GM19328 (cell line): ENCODE data around the gene TMEM229B.
"Not testable (repeated sequence)": the region's sequence is repeated elsewhere in the genome, so short reads cannot be mapped to it uniquely, and the experiment has no call there.

ENCODE experiments used
- ATAC-seq: cut with Tn5 transposase; IDR thresholded peaks from one replicate; pipeline ENCODE4 v1.9.1; 2021; ENCODE audit warnings: mild to moderate bottlenecking, moderate library complexity; ENCODE audit not compliant: unreplicated experiment

TMEM229B gene

DNA sequence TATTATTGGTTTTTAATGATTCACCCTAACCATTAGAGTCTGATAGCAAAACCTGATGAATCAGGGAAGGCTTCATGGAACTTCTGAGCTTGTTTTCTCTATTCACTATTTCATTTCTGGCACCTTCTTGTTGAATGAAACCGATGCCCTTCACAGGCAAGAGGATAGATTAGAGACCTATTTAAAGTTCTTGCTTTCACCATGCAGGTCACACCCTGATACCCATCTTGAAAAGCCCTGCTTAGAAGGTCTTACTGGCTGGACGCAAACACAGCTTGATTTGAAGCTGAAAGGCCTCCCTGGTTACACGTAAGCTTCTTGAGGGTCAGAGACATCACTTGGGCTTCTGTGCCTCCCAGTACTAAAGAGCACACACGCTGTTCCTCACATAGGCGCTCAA lies 29.2 kb downstream of the TMEM229B start:
- ATAC-seq, result no peak

- no peak for ATAC-seq
These were observed 30.7 kb downstream of the TMEM229B start for GRCh38 chr14:67457782-67458181.

DNA sequence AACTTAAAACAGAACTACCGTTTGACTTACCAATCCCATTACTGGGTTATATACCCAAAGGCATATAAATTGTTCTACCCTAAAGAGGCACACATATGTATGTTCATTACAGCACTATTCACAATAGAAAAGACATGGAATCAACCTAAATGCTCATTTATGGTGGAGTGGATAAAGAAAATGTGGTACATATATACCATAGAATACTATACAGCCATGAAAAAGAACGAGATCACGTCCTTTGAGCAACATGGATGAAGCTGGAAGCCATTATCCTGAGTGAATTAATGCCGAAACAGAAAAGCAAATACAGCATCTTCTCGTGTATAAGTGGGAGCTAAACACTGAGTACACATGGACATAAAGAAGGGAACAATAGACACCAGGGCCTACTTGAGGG lies 31.8 kb downstream of the TMEM229B start:
- no peak for ATAC-seq

DNA sequence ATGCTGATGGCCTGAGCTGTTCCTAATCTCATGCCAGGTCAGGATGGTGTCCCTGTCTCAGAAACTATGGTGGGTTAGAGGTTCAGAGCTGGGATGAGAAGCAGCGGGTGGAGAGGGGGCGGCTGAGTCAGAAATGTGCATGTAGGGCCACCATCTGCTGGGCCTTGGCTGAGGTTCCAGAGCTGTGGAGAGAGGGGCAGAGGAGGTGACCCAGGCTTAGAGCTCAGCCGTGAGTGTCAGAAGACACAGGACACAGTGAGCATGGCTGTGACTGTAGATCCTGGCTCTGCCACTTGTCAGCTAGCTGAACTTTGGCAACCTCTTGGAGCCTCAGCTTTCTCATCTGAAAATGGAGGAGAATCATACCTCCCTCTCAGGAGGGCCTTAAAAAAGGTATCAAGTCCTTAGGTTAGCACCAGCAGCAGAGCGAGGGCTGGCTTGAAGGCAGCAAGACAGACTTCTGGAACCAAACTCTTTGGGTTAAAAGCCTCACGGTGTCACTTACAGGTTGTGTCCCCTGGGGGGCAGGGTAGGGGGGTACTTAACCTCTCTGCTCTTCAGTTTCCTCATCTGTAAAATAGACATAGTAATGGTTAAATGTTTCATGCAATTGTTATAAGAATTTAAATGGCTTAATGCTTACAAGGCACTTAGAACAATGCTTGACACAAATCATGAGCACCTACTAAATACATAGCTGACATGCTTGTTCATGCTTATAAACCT lies 34.8 kb downstream of the TMEM229B start:
- ATAC-seq, result no peak

DNA sequence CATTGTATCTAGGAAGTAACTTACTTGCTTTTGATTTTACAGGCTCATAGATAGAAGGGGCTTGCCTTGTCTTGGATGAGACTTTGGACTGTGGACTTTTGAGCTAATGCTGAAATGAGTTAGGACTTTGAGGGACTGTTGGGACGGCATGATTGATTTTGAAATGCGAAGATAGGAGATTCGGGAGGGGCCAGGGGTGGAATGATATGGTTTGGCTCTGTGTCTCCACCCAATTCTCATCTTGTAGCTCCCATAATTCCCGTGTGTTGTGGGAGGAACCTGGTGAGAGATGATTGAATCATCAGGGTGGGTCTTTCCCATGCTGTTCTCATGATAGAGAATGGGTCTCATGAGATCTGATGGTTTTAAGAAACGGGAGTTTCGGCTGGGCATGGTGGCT lies 36.9 kb downstream of the TMEM229B start:
- not testable (repeated sequence) for ATAC-seq

DNA sequence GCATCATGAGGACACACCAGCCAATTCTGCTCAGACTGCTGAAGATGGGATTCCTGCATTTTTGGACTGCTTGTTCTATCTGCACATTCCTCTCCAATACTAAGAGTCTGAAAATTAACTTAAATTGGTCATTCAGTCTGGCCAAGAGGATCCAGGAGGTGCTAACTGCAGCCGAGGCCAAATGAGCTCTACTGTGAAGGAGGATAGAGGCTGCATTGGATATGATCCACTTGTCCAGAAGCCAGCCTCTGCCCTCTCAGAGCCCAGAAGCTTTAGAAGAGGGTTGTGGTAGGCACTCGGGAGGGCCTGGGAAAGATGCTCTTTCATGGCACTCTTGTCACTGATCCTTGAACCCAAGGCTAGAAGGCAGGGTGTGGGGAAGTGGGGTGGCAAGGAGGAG lies 39.4 kb downstream of the TMEM229B start:
- ATAC-seq, result no peak

DNA sequence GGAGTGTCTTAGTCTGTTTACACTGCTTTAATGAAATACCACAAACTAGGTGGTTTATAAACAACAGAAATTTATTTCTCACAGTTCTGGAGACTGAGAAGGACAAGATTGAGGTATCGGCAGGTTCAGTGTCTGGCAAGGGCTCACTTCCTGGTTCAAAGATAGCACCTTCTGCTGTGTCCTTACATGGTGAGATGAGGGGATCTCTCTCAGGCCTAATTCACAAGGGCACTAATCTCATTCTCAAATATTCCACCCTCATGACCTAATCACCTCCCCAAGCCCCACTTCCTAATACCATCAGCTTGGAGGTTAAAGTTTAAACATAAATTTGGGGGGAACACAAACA lies 41.5 kb downstream of the TMEM229B start:
- no peak for ATAC-seq

DNA sequence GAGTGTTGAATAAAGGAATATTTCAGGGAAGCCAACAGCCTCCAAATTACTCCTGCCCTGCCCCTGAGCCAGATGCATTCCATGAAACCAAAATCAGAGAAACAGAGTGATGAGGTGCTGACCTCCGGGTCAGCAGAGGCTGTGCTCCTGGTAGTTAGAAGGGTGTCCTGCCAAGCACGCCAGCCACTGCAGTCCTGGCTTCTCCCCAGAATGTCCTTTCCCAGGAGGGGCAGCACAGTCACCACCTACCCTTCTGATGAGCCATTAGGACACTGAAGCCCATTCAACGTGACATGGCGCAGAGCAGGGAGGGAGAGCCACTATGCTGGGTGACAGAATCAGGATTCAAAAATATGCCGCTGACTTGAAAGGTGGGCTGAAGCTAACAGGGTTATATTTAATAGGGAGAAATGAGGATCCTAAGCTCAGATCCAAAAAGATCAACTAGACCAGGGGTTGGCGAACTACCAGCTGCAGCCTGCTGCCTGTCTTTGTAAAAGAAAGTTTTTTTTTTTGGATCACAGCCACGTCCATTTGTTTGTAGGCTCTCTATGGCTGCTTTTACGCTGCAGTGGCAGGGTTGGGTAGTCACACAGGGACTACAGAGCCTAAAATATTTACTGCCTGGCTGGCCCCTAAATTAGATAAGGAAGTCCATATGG lies 42.0 kb downstream of the TMEM229B start:
- ATAC-seq, result no peak

DNA sequence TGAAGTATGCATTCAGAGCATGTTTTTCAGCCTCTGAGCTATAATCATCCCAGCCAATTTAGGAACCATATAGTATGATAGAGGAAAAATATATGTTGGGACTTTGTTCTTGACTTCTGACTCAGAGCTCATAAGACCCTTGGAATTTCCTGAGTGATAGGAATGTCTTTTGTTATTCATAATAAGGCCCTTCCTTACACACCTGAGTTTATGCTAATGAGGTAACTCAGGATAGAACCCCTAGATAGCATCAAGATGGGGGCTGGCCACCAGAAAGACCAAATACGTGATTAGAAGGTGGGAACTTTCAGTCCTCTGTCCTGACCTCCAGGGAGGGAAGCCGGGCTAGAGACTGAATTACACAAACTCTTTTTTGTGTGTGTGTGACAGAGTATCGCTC lies 44.1 kb downstream of the TMEM229B start:
- ATAC-seq, result no peak

DNA sequence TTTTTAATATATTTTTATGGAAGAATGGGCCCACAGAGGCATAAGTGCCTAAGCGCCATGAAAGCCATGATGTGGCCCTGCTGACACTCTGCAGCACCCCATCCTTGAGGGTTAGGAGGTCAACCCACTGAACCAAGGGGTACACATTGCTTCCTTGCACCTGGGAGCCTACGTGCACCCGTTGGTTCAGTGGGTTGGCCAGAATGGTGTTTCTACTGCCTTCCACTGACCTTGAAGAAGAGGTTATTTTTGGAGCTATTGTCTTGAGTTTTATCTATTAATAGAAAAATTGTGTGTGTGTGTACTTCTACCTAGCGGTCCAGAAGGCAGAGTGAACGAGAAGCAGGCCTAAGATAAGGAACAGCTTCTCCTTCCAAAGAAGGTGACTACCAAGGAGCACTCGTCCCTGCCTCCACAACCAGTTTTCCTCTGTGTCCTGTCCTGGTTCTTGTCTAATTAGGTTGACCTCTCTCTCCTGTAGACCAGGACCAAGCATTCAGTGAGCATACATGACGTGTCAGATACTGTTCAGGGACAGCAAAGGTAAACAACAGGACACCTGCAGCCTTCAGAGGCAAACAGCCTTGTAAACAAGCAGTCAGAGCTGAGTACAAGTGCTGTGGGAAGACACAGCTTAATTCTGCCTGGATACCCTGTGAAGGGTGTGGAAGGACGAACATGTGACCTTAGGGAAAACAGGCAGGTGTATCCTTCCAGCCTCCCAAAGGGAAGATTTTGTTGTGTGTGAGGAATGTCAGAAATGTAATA lies 46.2 kb downstream of the TMEM229B start:
- no peak for ATAC-seq

- ATAC-seq, result no peak
These were observed 46.8 kb downstream of the TMEM229B start for GRCh38 chr14:67441672-67442071.

- ATAC-seq, result no peak
These were observed 47.3 kb downstream of the TMEM229B start for GRCh38 chr14:67441256-67441655.

- no peak for ATAC-seq
These were observed 48.0 kb downstream of the TMEM229B start for GRCh38 chr14:67440513-67440912.

GRCh38 chr14:67438969-67439368 lies 49.6 kb downstream of the TMEM229B start:
- no peak for ATAC-seq

- no peak for ATAC-seq
These were observed 52.3 kb downstream of the TMEM229B start for GRCh38 chr14:67436006-67436866.

GRCh38 chr14:67435603-67436002 lies 52.9 kb downstream of the TMEM229B start:
- ATAC-seq, result no peak

- ATAC-seq, result no peak
These were observed 56.4 kb downstream of the TMEM229B start for GRCh38 chr14:67432050-67432564.

- ATAC-seq, result no peak
These were observed 58.9 kb downstream of the TMEM229B start for GRCh38 chr14:67429510-67430205.

DNA sequence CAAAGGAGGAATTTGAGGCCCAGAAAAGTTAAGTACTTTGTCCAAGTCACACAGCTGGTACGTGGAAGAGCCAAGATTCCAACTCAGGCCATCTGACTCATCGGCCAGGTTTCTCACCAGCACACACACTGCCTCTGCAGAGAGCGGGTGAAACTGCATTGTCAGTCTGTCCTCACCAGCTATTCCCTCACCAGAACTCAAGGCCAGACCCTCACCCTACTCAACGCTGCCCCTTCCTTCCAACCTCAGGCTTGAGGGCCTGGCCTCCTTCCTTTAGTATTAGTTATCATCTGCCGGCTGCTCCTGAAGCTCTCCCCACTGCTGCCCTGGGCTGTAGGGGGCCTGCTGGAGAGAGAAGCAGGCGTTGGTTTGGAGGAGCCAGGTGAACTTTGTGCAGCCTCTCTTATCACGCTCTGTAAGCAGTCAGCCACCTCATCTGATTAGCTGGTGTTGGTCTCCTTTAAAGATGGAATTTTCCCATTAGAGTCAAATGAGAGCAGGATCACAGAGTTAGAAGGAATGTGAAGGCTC lies 60.0 kb downstream of the TMEM229B start:
- no peak for ATAC-seq
